Fibroblast of skin of left quadriceps (primary cell): ENCODE results near the gene SGSH.
"Not testable (repeated sequence)": the region's sequence is repeated elsewhere in the genome, so short reads cannot be mapped to it uniquely, and the experiment has no call there.

ENCODE experiments used
- DNase-seq, 2 experiments: peaks; one replicate each; pipeline ENCODE4 v3.0.0-alpha.2; 2013; ENCODE audit warnings: low read depth in 2 of 2

Gene SGSH

DNA sequence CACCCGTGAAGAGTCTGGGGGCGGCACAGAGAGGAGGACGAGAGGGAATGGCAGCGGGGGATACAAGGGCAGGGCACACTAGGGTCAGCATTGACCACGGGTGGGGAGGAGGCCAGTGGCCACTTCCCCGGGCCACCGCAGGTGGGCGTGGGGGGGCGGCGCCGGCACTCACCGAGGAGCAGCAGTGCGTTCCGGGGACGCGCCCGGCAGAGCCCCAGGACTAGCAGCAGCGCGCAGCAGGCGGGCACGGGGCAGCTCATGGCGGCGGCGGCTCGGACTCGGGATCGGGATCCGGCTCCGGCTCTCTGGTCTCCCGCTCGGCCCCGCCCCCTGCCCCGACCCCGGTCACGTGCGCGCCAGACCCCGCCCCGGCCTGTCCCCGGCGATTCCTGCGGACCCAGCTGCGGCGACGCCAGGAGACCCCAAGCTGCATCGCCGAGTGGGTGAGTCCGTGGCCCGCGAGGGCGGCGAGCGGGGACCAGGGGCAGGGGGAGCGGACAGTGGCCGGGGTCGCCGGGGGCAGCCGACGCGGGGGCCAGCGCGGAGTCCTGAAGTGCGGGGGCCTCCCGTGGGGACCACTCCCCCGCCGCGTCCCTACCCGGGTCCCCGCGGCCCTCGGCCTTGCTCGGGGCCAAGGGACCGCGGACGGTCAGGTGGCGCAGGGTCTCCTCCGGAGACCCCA is at the start of gene SGSH, which contains the start of gene SLC26A11:
Gene SGSH (minus strand): TSS at position 280 of the 682 bp plus-strand sequence. CDS start 20 bp downstream, at position 260.
Gene SLC26A11 (plus strand): TSS at position 374 of the 682 bp plus-strand sequence. CDS start 1,134 bp downstream, outside the sequence.
- peak in 1 of 2 experiments; percentile 5 for DNase-seq

DNA sequence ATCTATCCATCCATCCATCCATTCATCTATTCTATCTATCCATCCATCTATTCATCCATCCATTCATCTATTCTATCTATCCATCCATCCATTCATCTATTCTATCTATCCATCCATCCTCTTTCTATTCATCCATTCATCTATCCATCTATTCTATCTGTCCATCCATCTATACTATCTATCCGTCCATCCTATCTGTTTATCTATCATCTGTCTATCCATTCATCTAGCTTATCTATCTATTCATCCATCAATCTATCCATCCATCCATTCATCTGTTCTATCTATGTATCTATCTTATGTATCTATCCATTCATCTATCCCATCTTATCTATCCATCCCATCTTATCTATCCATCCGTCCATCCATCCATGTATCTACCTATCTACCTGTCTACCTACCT is 49.3 kb upstream of the SGSH start:
- DNase-seq: no peak

DNA sequence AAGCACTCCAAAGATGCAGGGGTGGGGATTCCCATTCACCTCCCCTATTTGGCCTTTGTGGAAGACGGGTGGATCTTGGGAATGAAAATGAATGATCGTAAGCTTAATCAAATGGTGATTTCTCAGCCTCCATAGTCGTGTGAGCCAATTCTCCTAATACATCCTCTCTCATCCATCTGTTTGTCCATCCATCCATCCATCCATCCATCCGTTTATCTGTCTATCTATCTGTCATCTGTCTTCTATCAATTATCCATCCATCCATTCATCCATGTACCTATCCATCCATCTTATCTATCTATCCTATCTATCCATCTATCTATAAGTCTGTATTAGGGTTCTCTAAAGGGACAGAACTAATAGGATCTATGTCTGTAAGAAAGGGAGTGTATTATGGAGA is 48.3 kb upstream of the SGSH start:
- DNase-seq: no peak

- no peak for DNase-seq
Measured at GRCh38 chr17:80267391-80267790, 47.3 kb upstream of the SGSH start.

DNA sequence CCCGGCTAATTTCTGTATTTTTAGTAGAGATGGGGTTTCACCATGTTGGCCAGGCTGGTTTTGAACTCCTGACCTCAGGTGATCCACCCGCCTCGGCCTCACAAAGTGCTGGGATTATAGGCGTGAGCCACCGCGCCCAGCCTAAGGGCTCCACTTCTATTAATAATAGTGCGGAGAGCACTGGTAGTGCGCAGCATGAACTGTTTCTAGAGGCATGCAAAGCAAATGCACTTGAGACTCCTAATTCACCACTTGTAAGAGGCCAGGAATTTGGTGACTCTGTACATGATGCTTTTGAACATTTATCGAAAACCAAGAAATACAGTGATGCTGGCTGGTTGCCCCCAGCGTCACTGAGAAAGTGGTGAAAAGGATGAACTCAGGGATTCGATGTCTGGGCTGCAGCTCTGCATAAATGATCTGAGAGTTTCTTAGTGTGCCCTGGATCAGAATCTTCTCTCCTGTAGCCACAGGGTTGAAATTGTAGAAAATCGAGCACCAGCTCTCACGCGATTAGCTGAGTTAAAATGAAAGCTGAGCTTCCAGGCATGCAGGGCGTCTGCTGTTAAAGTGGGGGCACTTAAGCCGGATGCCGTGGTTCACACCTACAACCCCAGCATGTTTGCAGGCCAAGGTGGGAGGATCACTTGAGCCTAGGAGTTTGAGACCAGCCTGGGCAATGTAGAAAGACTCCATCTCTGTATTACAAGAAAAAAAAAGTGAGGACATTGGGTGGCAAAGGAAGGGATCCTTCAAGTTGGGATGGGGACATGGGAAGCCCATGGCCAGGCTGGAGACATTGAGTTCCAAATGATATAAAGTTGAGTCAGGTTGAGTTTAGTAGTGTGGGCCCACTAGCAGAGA is 45.3 kb upstream of the SGSH start:
- no peak for DNase-seq

DNA sequence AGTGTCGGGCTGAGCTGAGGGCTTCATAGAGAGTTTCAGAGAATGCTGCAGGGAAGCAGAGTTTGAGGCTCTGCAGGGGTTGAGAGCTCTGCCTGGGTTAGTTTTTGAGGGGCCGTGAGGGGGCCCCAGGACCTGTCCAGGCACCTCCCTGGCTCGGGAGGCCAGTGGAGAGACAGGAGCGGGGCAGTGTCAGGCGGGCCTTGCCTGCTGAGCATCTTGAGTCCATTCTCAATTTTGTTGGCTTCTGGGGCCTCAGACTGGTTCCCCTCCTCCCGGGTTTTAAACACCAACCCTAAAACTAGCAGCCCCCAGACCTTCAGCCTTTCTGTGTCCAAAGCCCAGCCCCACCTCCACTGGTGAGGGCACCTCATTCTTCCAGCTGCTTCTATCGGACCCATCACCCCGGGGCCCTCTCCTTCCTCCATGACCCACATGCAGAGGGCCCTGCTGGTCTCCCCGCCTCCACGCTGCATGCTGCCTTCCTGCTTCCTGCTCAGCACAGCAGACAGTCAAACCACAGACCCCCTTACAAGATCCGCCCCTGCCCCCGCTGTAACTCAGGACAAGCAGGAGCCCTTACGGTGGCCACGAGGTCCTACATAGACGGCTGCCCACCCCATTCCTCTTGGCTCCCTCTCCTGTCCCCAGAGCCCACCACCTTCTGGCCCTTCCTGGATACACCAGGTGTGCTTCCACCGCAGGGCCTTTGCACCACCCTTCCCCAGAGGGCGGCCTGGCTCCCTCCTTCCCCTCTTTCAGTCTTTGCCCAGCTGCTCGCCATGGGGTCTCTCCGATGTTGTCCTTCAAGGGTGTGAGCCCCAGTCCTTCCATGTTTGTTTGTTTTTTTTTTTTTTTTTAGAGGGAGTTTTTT is 44.3 kb upstream of the SGSH start:
- DNase-seq: no peak

- DNase-seq: peak; percentile 61 to 65
Measured at GRCh38 chr17:80263253-80264204, 43.4 kb upstream of the SGSH start.

DNA sequence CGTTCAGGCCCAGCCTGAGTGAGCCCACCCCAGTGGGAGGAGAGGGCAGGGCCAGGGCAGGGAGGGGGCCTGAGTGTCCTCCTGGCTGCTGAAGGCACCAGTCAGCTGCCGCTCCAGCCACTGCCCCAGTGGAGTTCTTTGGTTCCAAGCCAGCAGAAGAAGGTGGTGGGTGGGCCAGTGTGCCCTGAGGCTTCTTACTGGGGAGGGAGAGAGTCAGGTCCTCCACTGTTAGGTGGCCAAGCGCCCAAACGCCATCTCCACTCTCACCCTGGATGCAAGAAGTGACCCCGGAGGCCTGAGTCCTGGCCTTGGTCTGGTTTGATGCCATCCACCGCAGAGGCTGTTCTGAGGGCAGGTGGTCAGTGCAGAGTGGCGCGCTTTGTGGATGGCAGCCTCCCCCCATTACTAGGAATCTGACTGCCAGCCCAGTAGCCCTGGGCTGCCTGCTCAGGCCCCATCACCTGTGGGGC is 42.7 kb upstream of the SGSH start:
- no peak for DNase-seq

DNA sequence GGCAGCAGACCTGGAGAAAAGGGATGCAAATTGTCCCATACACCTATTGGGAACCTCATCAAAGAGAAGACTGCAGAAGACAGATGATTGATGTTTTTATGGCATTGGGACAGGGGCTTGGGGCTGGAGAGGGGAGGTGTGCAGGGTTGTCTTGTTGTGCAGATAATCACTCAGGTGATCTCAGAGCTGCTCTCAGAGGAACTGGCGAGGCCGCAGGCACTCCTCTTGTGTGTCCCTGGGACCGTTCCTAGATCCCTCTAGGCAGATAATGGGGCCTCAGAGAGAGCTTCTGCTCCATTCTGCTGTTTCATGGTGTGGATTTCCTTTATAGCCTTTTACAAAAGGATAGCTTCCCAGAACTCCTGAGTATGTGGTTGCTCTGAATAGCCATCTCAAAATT is 42.2 kb upstream of the SGSH start:
- no peak for DNase-seq

- no peak for DNase-seq
Measured at GRCh38 chr17:80261895-80262279, 41.8 kb upstream of the SGSH start.

GRCh38 chr17:80261159-80261894 is 41.2 kb upstream of the SGSH start:
- peak in 1 of 2 experiments; percentile 20 for DNase-seq

- no peak for DNase-seq
Measured at GRCh38 chr17:80260791-80261158, 40.6 kb upstream of the SGSH start, which contains the start of gene RNF213. Gene RNF213 (plus strand): TSS chr17:80260852. CDS start chr17:80263682, 2,830 bp downstream.

DNA sequence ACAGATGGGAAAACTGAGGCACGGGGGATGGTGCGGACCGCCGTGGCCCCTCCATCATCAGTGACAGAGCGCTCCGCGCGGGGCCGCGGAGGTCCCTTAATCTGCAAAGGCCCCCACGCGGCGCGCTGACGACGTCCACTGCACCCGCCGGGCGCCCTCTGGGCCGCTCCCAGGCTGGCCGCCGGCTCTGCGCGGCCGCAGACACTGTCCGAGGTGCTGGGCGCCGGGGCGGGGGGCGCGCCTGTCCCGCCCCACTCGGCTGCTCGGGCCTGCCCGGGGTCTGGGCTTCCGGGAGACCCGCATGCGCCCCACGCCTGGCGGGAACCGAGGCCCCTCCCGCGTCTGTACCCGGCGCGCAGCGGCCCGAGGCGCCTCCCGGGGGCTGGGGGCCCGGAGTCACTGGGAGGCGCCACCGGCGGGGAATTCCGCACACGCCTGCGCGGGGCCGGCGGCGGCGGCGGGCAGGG is 40.0 kb upstream of the SGSH start:
- peak; percentile 24 to 33 for DNase-seq

DNA sequence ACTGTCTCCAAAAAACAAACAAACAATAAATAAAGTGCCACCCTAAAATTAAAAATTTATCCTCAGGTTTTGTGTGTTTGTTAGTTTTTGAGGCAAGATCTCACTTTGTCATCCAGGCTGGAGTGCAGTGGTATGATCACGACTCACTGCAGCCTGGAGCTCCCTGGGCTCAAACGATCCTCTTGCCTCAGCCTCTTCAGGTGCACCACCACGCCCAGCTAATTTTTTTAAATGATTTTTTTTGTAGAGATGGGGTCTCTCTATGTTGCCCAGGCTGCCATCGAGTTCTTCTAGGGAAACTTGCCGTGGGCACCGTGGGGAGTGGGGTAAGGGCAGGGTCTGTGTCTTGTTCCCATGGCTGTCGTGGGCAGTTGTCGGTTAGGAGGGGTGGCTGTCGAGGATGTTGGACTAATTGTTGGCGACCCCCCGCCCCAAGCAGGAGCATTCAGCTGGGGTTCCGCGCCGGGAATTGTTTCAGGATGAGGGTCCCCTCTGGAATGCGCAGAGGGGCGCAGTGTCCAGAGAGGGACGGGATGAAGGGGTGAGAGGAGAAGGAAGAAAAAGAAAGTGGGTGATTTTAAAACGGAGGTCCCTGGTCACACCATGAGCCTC is 39.4 kb upstream of the SGSH start:
- DNase-seq: no peak

DNA sequence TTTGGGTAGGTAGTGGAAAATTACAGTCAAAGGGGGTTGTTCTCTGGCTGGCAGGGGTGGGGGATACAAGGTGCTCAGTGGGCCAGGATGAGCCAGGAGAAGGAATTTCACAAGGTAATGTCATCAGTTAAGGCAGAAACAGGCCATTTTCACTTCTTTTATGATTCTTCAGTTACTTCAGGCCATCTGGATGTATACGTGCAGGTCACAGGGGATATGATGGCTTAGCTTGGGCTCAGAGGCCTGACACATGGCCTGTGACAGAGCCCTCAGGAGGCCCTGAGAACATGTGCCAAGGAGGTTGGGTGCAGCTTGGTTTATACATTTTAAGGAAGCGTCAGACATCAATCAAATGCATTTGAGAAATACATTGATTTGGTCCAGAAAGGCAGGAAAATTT is 38.2 kb upstream of the SGSH start:
- DNase-seq: not testable (repeated sequence)

DNA sequence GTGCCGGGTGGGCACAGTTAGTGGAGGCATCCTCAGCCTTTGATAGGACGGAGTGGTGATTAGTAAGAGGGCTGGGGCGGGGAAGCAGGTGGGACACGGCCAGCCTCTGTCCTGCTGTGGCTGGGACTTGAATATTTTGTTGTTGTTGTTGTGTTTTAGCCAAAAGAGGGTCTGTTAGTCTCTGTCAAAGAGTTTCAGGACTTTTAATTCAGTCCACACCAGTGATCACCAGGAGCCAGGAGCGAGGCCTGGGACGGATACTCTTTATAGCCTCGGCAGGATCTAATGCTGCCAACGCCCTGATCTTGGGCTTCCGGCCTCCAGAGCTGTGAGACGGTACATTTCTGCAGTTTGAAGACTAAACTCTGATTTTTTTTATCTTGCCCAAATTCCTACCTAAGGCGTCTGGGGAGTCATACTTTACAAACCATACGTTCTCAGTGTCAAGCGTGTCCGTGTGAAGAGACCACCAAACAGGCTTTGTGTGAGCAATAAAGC is 37.6 kb upstream of the SGSH start:
- no peak for DNase-seq

DNA sequence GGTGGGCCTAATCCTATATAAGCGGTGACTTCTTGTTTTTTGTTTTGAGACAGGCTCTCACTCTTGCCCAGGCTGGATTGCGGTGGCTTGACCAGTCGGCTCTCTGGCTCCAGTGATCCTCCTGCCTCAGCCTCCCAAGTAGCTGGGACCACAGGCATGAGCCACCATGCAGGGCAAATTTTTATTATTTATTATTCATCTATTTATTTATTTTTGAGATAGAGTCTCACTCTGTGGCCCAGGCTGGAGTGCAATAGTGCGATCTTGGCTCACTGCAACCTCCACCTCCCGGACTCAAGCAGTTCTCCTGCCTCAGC is 35.9 kb upstream of the SGSH start:
- no peak for DNase-seq

DNA sequence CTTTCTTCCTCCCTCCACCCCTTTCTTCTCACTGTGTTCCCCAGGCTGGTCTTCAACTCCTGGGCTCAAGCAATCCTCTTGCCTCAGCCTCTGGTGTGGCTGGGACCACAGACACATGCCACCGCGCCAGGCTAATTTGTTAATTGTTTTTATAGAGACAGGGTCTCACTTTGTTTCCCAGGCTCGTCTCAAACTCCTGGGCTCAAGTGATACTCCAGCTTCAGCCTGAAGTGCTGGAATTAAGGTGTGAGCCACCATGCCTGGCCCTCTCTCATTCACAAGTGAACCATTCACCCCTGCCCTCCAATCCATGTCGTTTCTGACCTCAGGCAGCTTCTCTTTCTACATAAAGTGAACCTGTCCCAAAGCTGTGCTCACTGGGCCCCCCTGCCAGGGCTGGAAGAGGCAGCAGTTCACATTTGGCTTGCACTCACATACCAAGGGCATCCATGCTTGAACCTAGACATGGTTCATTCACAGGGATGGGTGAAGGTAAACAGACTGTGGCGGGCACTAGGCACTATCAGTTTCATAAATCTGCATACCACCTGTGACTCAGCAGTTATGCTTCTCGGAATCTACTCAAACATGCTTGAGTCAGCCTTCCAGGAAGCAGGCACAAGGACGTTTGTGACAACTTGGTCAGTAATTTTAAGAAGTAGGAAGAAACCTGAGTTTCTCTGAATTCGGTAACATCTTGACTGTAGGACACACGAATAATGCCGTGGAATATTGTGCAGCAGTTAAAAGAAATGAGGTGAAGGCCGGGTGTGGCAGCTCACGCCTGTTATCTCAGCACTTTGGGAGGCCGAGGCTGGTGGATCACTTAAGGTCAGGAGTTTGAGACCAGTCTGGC is 34.5 kb upstream of the SGSH start:
- DNase-seq: peak; percentile 79
